Suprapubic skin (tissue), 4 donors: ENCODE measurements around the gene SCFD2. TPM values are rescaled to one million over a fixed set of nuclear protein-coding genes. Genes with fewer than 3 reads are reported as not detected.
"Not testable (repeated sequence)": the region's sequence is repeated elsewhere in the genome, so short reads cannot be mapped to it uniquely, and the experiment has no call there.

Source experiments
- DNase-seq, 2 donors: peaks; one replicate each; pipeline ENCODE4 v3.0.0-alpha.2; 2019; ENCODE audit warnings: low spot score in 2 of 2
- H3K27ac ChIP-seq: fragments of 200-600 bp; sonication (generic); one replicate; pipeline ENCODE4 v1.5.1; 2019
- H3K27me3 ChIP-seq: fragments of 200-600 bp; sonication (generic); one replicate; pipeline ENCODE4 v1.5.1; 2019
- H3K36me3 ChIP-seq: fragments of 200-600 bp; sonication (generic); one replicate; pipeline ENCODE4 v1.5.1; 2019
- H3K4me1 ChIP-seq: fragments of 200-600 bp; sonication (generic); one replicate; pipeline ENCODE4 v1.5.1; 2019
- H3K4me3 ChIP-seq: fragments of 200-600 bp; sonication (generic); one replicate; pipeline ENCODE4 v1.5.1; 2019; ENCODE audit warnings: mild to moderate bottlenecking
- H3K9me3 ChIP-seq: fragments of 200-600 bp; sonication (generic); one replicate; pipeline ENCODE4 v1.5.1; 2019
- EP300 ChIP-seq: sonication (generic); formaldehyde crosslinking; IDR thresholded peaks from one replicate; pipeline ENCODE4 v1.6.1; 2017; ENCODE audit warnings: antibody characterized with exemption
- POLR2A ChIP-seq, 2 donors: fragments of 450-650 bp; IDR thresholded peaks; one replicate each; pipeline ENCODE4 v1.6.1; 2017; ENCODE audit warnings: antibody characterized with exemption in 2 of 2, mild to moderate bottlenecking in 2 of 2, moderate library complexity in 2 of 2
- POLR2AphosphoS5 ChIP-seq, 3 donors: sonication (generic); formaldehyde crosslinking; IDR thresholded peaks; one replicate each; pipeline ENCODE4 v1.6.1; 2017; ENCODE audit warnings: antibody characterized with exemption in 3 of 3
- WGBS: methylation state at CpG from one replicate; pipeline ENCODE4 v1.1.5; 2018; 5-methylcytosine and 5-hydroxymethylcytosine counted together
- total RNA-seq, 4 donors: library from RNA; depleted of rRNA; stranded (reverse); fragments of >200 nt; gene quantifications; one replicate each; pipeline ENCODE4 v1.1.0, GENCODE V29; 2016
- TF ChIP-seq, protein P1 (sequence below), 2 donors: fragments of 200-600 bp in 1 of 2; fragments of 450-650 bp in 1 of 2; sonication (generic) in 1 of 2; IDR thresholded peaks; one replicate each; pipeline ENCODE4 v1.5.1; 2016 to 2019; ENCODE audit warnings: antibody characterized with exemption in 2 of 2, mild to moderate bottlenecking in 1 of 2, moderate library complexity in 1 of 2

SCFD2 gene
- total RNA-seq, 4 donors from 2014 or later, result 25.5 to 39.5 (median 31.9) TPM

DNA sequence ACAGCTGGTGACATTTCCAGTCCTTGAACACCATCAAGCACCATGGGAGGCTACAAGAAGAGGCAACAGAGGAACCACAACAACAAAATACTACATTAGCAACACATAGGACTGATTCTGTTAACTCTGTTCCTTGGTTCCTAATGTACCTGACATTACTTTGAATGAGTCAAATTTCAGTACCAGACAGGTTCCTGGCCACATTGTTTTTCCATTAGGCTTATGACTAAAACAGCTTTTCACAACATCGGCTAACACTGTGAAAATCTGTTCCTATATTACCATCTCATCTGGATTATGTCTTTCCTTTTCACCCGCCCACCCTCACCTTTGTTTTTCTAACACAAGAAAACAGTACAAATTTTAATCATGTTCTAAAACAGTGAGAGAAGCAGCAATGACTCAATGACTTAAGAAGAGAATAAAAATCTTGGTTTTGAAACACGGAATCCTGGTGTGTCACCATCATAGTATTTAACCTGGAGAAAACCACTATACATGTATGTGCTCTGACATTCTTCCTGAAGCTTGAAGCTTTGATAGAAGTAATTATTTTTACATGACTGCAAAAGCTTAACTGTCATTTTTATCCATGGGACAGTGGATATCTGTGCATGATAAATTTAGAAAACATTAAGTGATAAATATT is 143.9 kb downstream of the SCFD2 start:
- Histone ChIP-seq H3K36me3 (no peaks in the 10 kb centered on the region), H3K27ac (no peak overlapping the region), H3K4me3 (no peak overlapping the region), H3K9me3 (no peaks in the 10 kb centered on the region), H3K27me3 (no peaks in the 10 kb centered on the region), H3K4me1 (no peaks in the 10 kb centered on the region)
- WGBS, result 83% methylated on average over 3 of the region's 3 CpGs
- no peak for DNase-seq
- TF ChIP-seq EP300, result no peak
- no peak for TF ChIP-seq POLR2AphosphoS5 (IDR thresholded peaks at IDR 0.05)
- no peak for TF ChIP-seq POLR2A (IDR thresholded peaks at IDR 0.05)
- TF ChIP-seq, protein P1, sequence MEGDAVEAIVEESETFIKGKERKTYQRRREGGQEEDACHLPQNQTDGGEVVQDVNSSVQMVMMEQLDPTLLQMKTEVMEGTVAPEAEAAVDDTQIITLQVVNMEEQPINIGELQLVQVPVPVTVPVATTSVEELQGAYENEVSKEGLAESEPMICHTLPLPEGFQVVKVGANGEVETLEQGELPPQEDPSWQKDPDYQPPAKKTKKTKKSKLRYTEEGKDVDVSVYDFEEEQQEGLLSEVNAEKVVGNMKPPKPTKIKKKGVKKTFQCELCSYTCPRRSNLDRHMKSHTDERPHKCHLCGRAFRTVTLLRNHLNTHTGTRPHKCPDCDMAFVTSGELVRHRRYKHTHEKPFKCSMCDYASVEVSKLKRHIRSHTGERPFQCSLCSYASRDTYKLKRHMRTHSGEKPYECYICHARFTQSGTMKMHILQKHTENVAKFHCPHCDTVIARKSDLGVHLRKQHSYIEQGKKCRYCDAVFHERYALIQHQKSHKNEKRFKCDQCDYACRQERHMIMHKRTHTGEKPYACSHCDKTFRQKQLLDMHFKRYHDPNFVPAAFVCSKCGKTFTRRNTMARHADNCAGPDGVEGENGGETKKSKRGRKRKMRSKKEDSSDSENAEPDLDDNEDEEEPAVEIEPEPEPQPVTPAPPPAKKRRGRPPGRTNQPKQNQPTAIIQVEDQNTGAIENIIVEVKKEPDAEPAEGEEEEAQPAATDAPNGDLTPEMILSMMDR (IDR thresholded peaks at IDR 0.05), result no peak

DNA sequence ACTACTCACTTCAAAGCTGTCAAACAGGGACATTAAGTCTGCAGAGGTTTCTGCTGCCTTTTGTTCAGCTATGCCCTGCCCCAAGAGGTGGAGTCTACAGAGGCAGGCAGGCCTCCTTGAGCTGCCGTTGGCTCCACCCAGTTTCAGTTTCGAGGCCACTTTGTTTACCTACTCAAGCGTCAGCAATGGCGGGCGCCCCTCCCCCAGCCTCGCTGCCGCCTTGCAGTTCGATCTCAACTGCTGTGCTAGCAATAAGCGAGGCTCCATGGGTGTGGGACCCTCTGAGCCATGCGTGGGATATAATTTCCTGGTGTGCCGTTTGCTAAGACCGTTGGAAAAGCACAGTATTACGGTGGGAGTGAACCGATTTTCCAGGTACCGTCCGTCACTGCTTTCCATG is 146.7 kb downstream of the SCFD2 start:
- H3K27ac ChIP-seq, DNase-seq, H3K9me3 ChIP-seq, H3K27me3 ChIP-seq, H3K4me3 ChIP-seq, H3K4me1 ChIP-seq, H3K36me3 ChIP-seq: not testable (repeated sequence)
- WGBS, result 99% methylated on average over 16 of the region's 16 CpGs

DNA sequence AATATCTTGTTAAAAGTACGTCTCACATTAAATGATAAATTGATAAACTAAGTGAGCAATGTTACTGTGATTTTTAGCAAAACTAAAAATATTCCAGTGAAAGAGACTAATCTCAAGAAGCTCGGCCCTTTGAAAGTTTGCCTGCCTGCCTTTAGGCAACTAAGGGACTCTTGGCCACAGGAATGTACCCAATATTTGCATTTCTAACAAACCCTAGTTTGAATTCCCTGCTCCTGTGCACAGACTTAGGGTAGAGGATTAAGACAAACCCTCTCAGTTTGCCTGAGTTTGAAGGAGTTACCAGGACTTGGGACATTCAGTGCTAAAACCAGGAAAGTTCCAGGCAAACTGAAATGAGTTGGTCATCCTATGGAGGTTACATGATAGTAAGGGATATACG is 157.1 kb downstream of the SCFD2 start:
- H3K9me3 ChIP-seq, result no peaks in the 10 kb centered on the region
- no peak overlapping the region for H3K4me3 ChIP-seq
- DNase-seq, result no peak
- TF ChIP-seq, protein P1 (IDR thresholded peaks at IDR 0.05), result no peak
- no peaks in the 10 kb centered on the region for H3K36me3 ChIP-seq
- H3K27ac ChIP-seq, result no peak overlapping the region
- no peaks in the 10 kb centered on the region for H3K27me3 ChIP-seq
- 86% methylated on average over 3 of the region's 3 CpGs for WGBS
- H3K4me1 ChIP-seq, result no peaks in the 10 kb centered on the region

DNA sequence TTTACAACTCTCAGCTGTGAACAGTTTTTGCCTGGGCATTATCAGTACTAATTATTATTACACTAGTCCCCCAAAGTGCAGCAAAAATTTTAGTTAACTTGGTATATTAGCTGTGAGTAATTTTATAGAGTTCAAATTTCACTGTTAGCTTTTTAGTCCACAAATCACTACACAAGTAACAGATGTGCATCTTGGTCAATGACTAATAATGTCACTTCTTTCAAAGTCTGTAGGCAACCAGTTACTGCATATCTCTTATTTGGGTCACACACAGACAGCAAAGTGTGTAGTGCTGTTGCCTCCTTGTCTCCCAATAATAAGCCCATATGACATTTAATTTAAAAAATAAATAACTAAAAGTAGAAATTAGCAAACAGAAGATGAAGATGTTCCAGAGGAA is 159.9 kb downstream of the SCFD2 start:
- Histone ChIP-seq H3K27me3 (no peaks in the 10 kb centered on the region), H3K27ac (no peak overlapping the region), H3K36me3 (no peaks in the 10 kb centered on the region), H3K4me1 (no peaks in the 10 kb centered on the region), H3K4me3 (no peak overlapping the region), H3K9me3 (no peaks in the 10 kb centered on the region)
- TF ChIP-seq, protein P1 (IDR thresholded peaks at IDR 0.05), result no peak
- TF ChIP-seq POLR2A (IDR thresholded peaks at IDR 0.05), result no peak
- no peak for TF ChIP-seq POLR2AphosphoS5 (IDR thresholded peaks at IDR 0.05)
- no peak for TF ChIP-seq EP300
- no peak for DNase-seq

DNA sequence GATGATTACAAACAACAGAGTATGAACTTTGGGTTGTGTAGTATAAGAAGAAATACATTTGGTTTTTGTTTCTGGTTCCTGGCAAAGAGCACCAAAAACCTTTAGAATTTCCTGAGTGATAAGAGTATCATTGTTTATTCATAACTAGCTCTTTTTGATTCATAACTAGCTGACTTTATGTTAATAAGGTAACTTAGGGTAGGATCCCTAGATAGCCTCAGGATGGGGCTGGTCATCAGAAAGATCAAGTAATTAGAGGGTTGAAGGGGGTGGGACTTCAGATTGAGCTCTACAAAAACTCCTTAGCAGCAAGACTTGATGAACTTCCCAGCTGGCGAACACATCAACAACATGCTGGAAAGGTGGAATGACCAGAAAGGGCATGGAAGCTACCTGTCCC is 166.5 kb downstream of the SCFD2 start:
- Histone ChIP-seq H3K27ac (no peak overlapping the region), H3K4me3 (no peak overlapping the region), H3K36me3 (no peaks in the 10 kb centered on the region), H3K4me1 (no peaks in the 10 kb centered on the region), H3K9me3 (no peaks in the 10 kb centered on the region), H3K27me3 (no peaks in the 10 kb centered on the region)
- WGBS, result 94% methylated on average over 1 of the region's 1 CpG
- no peak for DNase-seq
- TF ChIP-seq EP300 (no peak), POLR2AphosphoS5 (IDR thresholded peaks at IDR 0.05) (no peak), POLR2A (IDR thresholded peaks at IDR 0.05) (no peak)
- TF ChIP-seq, protein P1 (IDR thresholded peaks at IDR 0.05), result no peak

DNA sequence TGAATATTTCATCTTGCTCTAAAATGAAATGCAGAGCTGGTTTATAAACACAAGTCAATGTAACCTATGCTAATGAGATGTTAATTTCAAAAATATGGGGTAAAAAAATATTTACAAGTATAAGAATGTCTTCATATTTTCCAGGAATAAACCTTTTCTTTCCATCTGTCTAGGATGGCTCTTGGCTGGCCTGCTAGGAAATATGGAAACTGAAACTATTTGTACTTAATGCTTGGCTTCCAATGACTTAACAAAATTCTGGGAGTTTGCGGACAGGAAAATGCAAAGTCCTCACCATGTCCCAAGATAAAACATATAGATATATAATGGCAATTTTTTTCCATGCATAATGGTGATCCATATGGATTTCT is 168.1 kb downstream of the SCFD2 start:
- Histone ChIP-seq H3K4me1 (no peaks in the 10 kb centered on the region), H3K4me3 (no peak overlapping the region), H3K36me3 (no peaks in the 10 kb centered on the region), H3K27me3 (no peaks in the 10 kb centered on the region), H3K9me3 (no peaks in the 10 kb centered on the region), H3K27ac (no peak overlapping the region)
- 84% methylated on average over 1 of the region's 1 CpG for WGBS
- DNase-seq, result no peak
- TF ChIP-seq POLR2A (IDR thresholded peaks at IDR 0.05) (no peak), POLR2AphosphoS5 (IDR thresholded peaks at IDR 0.05) (no peak), EP300 (no peak)
- TF ChIP-seq, protein P1 (IDR thresholded peaks at IDR 0.05), result no peak
